Activated B cell treated with CpG ODN at 0.5 μM for 24 hours (primary cell): ENCODE data around the gene CTDSPL2. TPM values are rescaled to one million over a fixed set of nuclear protein-coding genes. Genes with fewer than 3 reads are reported as not detected.

Experiments used
- ATAC-seq: fragments of 200-7000 bp; cut with Tn5 transposase; one replicate; pipeline ENCODE4 v1.10.0; 2021; ENCODE audit warnings: low read depth, mild to moderate bottlenecking, moderate library complexity
- CTCF ChIA-PET: fragments of 350-600 bp; sonication (Branson Sonifier 250); formaldehyde crosslinking; loops from one replicate; lab custom pipeline; 2021; ENCODE audit warnings: antibody characterized with exemption; lab: Charles Lee
- POLR2A ChIA-PET: fragments of 350-600 bp; sonication (Branson Sonifier 250); formaldehyde crosslinking; loops from one replicate; lab custom pipeline; 2021; ENCODE audit warnings: antibody characterized with exemption; lab: Charles Lee
- DNase-seq: peaks from one replicate; pipeline ENCODE4 v3.0.0; 2022
- H3K27ac Mint-ChIP-seq: one replicate; pipeline ENCODE4 v1.8.0; 2020; ENCODE audit warnings: mixed read lengths
- H3K27me3 Mint-ChIP-seq: one replicate; pipeline ENCODE4 v1.8.0; 2021; ENCODE audit warnings: mixed read lengths
- H3K36me3 Mint-ChIP-seq: one replicate; pipeline ENCODE4 v1.8.0; 2021; ENCODE audit warnings: low read depth, mixed read lengths
- H3K4me1 Mint-ChIP-seq: one replicate; pipeline ENCODE4 v1.8.0; 2021; ENCODE audit warnings: mixed read lengths
- H3K4me3 Mint-ChIP-seq: one replicate; pipeline ENCODE4 v1.8.0; 2020; ENCODE audit warnings: mild to moderate bottlenecking, mixed read lengths
- H3K9me3 Mint-ChIP-seq: one replicate; pipeline ENCODE4 v1.8.0; 2020; ENCODE audit warnings: mixed read lengths
- CTCF ChIP-seq: fragments of 200-600 bp; IDR thresholded peaks from one replicate; pipeline ENCODE4 v1.8.0; 2022; ENCODE audit warnings: antibody characterized with exemption, mild to moderate bottlenecking
- intact Hi-C: fragments of 100-400 bp; cut with micrococcal nuclease; formaldehyde crosslinking; loops from one replicate; pipeline ENCODE4 v1.15.1; 2024
- total RNA-seq: library from RNA; stranded (reverse); gene quantifications from 2 replicates; pipeline ENCODE4 v1.2.3, GENCODE V29; 2022

The CTDSPL2 gene
- total RNA-seq, 1 donor from 2014 or later: 46.8 TPM

GRCh38 chr15:44485880-44486279 lies 58.5 kb downstream of the CTDSPL2 start:
- no peaks in the 10 kb centered on the region for H3K27me3 Mint-ChIP-seq
- intact Hi-C loops: no loop called here
- POLR2A ChIA-PET: no interaction called here
- TF ChIP-seq CTCF: no peak
- CTCF ChIA-PET: interaction anchor here (1.5 kb wide), 1 partner anchor 15 kb away, joined by 3 read pairs; no protein-coding TSS in a partner anchor
- no peak for ATAC-seq
- H3K9me3 Mint-ChIP-seq: no peaks in the 10 kb centered on the region
- DNase-seq: no peak
- peaks cover 58% of the 10 kb centered on the region for H3K36me3 Mint-ChIP-seq
- no peak overlapping the region for H3K27ac Mint-ChIP-seq
- no peak overlapping the region for H3K4me3 Mint-ChIP-seq
- peaks cover 8% of the 10 kb centered on the region for H3K4me1 Mint-ChIP-seq

- Mint-ChIP-seq H3K4me1 (peaks cover 7% of the 10 kb centered on the region), H3K4me3 (no peak overlapping the region), H3K27me3 (no peaks in the 10 kb centered on the region), H3K36me3 (peaks cover 70% of the 10 kb centered on the region), H3K9me3 (no peaks in the 10 kb centered on the region), H3K27ac (no peak overlapping the region)
- ChIA-PET POLR2A (interaction anchor here (0.5 to 0.7 kb wide), 2 partner anchors 47 to 201 kb away, joined by 3 to 7 read pairs; partner anchors contain the start of genes EIF3J and GOLM2), CTCF (interaction anchor here (0.7 to 1.8 kb wide), 2 partner anchors 9 to 122 kb away, joined by 3 to 4 read pairs; no protein-coding TSS in a partner anchor)
- ATAC-seq (peak; percentile 64), DNase-seq (no peak)
- no peak for TF ChIP-seq CTCF
- intact Hi-C loops: no loop called here
Measured at GRCh38 chr15:44489464-44489863, 62.0 kb downstream of the CTDSPL2 start.

- H3K36me3 Mint-ChIP-seq: peaks cover 65% of the 10 kb centered on the region
- CTCF ChIA-PET: interaction anchor here (0.9 to 1.8 kb wide), 2 partner anchors 10 to 11 kb away, joined by 4 read pairs; no protein-coding TSS in a partner anchor
- no peaks in the 10 kb centered on the region for H3K9me3 Mint-ChIP-seq
- POLR2A ChIA-PET: no interaction called here
- H3K27me3 Mint-ChIP-seq: no peaks in the 10 kb centered on the region
- intact Hi-C loops: no loop called here
- no peak for ATAC-seq
- no peak for TF ChIP-seq CTCF
- DNase-seq: no peak
- H3K4me1 Mint-ChIP-seq: peaks cover 7% of the 10 kb centered on the region
- no peak overlapping the region for H3K27ac Mint-ChIP-seq
- no peak overlapping the region for H3K4me3 Mint-ChIP-seq
Measured at GRCh38 chr15:44490622-44491021, 63.2 kb downstream of the CTDSPL2 start.

GRCh38 chr15:44492040-44492439 lies 64.6 kb downstream of the CTDSPL2 start:
- no peak for DNase-seq
- peaks cover 71% of the 10 kb centered on the region for H3K36me3 Mint-ChIP-seq
- peaks cover 7% of the 10 kb centered on the region for H3K4me1 Mint-ChIP-seq
- no peak for ATAC-seq
- intact Hi-C loops: no loop called here
- POLR2A ChIA-PET: interaction anchor here (0.6 kb wide), 1 partner anchor 79 kb away, joined by 5 read pairs; no protein-coding TSS in a partner anchor
- CTCF ChIA-PET: no interaction called here
- H3K27ac Mint-ChIP-seq: no peak overlapping the region
- H3K27me3 Mint-ChIP-seq: no peaks in the 10 kb centered on the region
- H3K4me3 Mint-ChIP-seq: no peak overlapping the region
- TF ChIP-seq CTCF: no peak
- no peaks in the 10 kb centered on the region for H3K9me3 Mint-ChIP-seq

GRCh38 chr15:44492672-44493071 lies 65.2 kb downstream of the CTDSPL2 start:
- DNase-seq (no peak), ATAC-seq (no peak)
- H3K27me3 Mint-ChIP-seq: no peaks in the 10 kb centered on the region
- CTCF ChIA-PET: no interaction called here
- H3K4me1 Mint-ChIP-seq: peaks cover 7% of the 10 kb centered on the region
- H3K27ac Mint-ChIP-seq: no peak overlapping the region
- no peaks in the 10 kb centered on the region for H3K9me3 Mint-ChIP-seq
- POLR2A ChIA-PET: no interaction called here
- H3K36me3 Mint-ChIP-seq: peaks cover 66% of the 10 kb centered on the region
- no peak overlapping the region for H3K4me3 Mint-ChIP-seq
- no peak for TF ChIP-seq CTCF
- intact Hi-C loops: no loop called here
